HG03520 (cell line): Measurements from ENCODE around the gene PPP1R16B.
A peak's percentile ranks its signal among the peaks of the same experiment; 100 is the strongest.
"Not testable (repeated sequence)": the region's sequence is repeated elsewhere in the genome, so short reads cannot be mapped to it uniquely, and the experiment has no call there.

Experiments
- ATAC-seq: cut with Tn5 transposase; IDR thresholded peaks from one replicate; pipeline ENCODE4 v1.9.1; 2021; ENCODE audit warnings: mild to moderate bottlenecking, moderate library complexity; ENCODE audit not compliant: unreplicated experiment

The PPP1R16B gene

GRCh38 chr20:38960187-38960687, 154.7 kb downstream of the PPP1R16B start:
- ATAC-seq = not testable (repeated sequence)

- ATAC-seq = no peak
Measured at GRCh38 chr20:38961530-38962043, 156.1 kb downstream of the PPP1R16B start.

- peak; percentile 87 for ATAC-seq
Measured at GRCh38 chr20:38962044-38962927, 156.8 kb downstream of the PPP1R16B start, which contains the start of gene DHX35. TSS of gene DHX35 (plus strand) at chr20:38962344. CDS start at chr20:38962368, 24 bp downstream.

- ATAC-seq = no peak
Measured at GRCh38 chr20:38962928-38963401, 157.5 kb downstream of the PPP1R16B start.

- no peak for ATAC-seq
Measured at GRCh38 chr20:38963745-38964144, 158.2 kb downstream of the PPP1R16B start.

- no peak for ATAC-seq
Measured at GRCh38 chr20:38965264-38965663, 159.8 kb downstream of the PPP1R16B start.

GRCh38 chr20:38968090-38968489, 162.6 kb downstream of the PPP1R16B start:
- ATAC-seq = no peak

GRCh38 chr20:38969708-38970107, 164.2 kb downstream of the PPP1R16B start:
- no peak for ATAC-seq

- ATAC-seq = no peak
Measured at GRCh38 chr20:38970302-38970701, 164.8 kb downstream of the PPP1R16B start.
